Measurements from ENCODE around the gene PTPMT1. TPM values are rescaled to one million over a fixed set of nuclear protein-coding genes. Genes with fewer than 3 reads are reported as not detected.

Gene PTPMT1
- total RNA-seq, 4 donors from 2014 or later = 99.2 to 173 (median 112) TPM

- no peak for TF ChIP-seq CTCF (IDR thresholded peaks at IDR 0.05)
- no peak for DNase-seq (ENCODE audit: low spot score)
- no peak for ATAC-seq (ENCODE audit: low FRiP score)
These were observed 22.4 kb downstream of the PTPMT1 start for GRCh38 chr11:47587723-47588326.

- no peak for TF ChIP-seq CTCF (IDR thresholded peaks at IDR 0.05)
These were observed 23.7 kb downstream of the PTPMT1 start for GRCh38 chr11:47589118-47589517.

GRCh38 chr11:47589584-47589976, 24.2 kb downstream of the PTPMT1 start:
- ATAC-seq (ENCODE audit: low FRiP score) = peak; percentile 16
- no peak for DNase-seq (ENCODE audit: low spot score)
- no peak for TF ChIP-seq CTCF (IDR thresholded peaks at IDR 0.05)

More at GRCh38 chr11:47589118-47589517, 23.7 kb downstream of the PTPMT1 start:
- DNase-seq (ENCODE audit: low spot score) = no peak
- ATAC-seq (ENCODE audit: low FRiP score) = no peak

- no peak for DNase-seq (ENCODE audit: low spot score)
- TF ChIP-seq CTCF (IDR thresholded peaks at IDR 0.05) = no peak
- peak; percentile 46 for ATAC-seq (ENCODE audit: low FRiP score)
These were observed 24.8 kb downstream of the PTPMT1 start for GRCh38 chr11:47589977-47590861.

- ATAC-seq (ENCODE audit: low FRiP score) = no peak
- DNase-seq (ENCODE audit: low spot score) = no peak
- TF ChIP-seq CTCF (IDR thresholded peaks at IDR 0.05) = no peak
These were observed 26.4 kb downstream of the PTPMT1 start for GRCh38 chr11:47591764-47592163.

- DNase-seq (ENCODE audit: low spot score) (no peak), ATAC-seq (ENCODE audit: low FRiP score) (no peak)
- no peak for TF ChIP-seq CTCF (IDR thresholded peaks at IDR 0.05)
These were observed 26.9 kb downstream of the PTPMT1 start for GRCh38 chr11:47592251-47592650.

Data from omental fat pad (tissue), 4 donors.